ENCODE results near the gene TMED3. TPM values are rescaled to one million over a fixed set of nuclear protein-coding genes. Genes with fewer than 3 reads are reported as not detected.

TMED3 gene
- total RNA-seq, 1 experiment from 2014 or later, result 53.6 TPM

- Histone ChIP-seq H3K9me3 (ENCODE audit: control insufficient read depth in 1 of 2, insufficient read depth in 1 of 2, low read depth in 1 of 2, low read length in 2 of 2) (no peaks in the 10 kb centered on the region), H4K20me1 (ENCODE audit: insufficient read depth) (no peaks in the 10 kb centered on the region), H3K27me3 (ENCODE audit: insufficient read depth, low read length) (no peaks in the 10 kb centered on the region), H2AFZ (ENCODE audit: low read depth, low read length, poor library complexity, severe bottlenecking) (no peak overlapping the region), H3K27ac (ENCODE audit: low read depth, low read length) (no peak overlapping the region), H3K9ac (ENCODE audit: low read length) (no peak overlapping the region), H3K4me2 (ENCODE audit: low read length) (no peak overlapping the region), H3K36me3 (ENCODE audit: control insufficient read depth in 1 of 2, insufficient read depth in 2 of 2, low read length in 2 of 2) (no peaks in the 10 kb centered on the region), H3K9me2 (ENCODE audit: insufficient read depth) (no peaks in the 10 kb centered on the region), H3K4me3 (replicated peaks in 1 of 2; ENCODE audit: low read depth in 1 of 2, low read length in 2 of 2) (no peak overlapping the region), H3K4me1 (ENCODE audit: control insufficient read depth in 1 of 2, insufficient read depth in 2 of 2, low read length in 2 of 2) (no peaks in the 10 kb centered on the region), H3K79me2 (ENCODE audit: insufficient read depth, low read length) (no peaks in the 10 kb centered on the region)
- CTCF ChIA-PET, result interaction anchor here (0.7 kb wide), 1 partner anchor 23 kb away, joined by 3 read pairs; no protein-coding TSS in a partner anchor
- DNase-seq (ENCODE audit: low read depth, low spot score), result no peak
- no peak for ATAC-seq
- RAD21 ChIA-PET (ENCODE audit: low non-redundant PET in 1 of 2, low total read pairs in 2 of 2, uncharacterized antibody in 2 of 2, unreplicated experiment in 2 of 2), result no interaction called here
- BruUV-seq (replicated peaks), result no TSS peak
- POLR2A ChIA-PET, result interaction anchor here (0.7 kb wide), 1 partner anchor 1327 kb away, joined by 3 read pairs; no protein-coding TSS in a partner anchor
- intact Hi-C loops (cut with micrococcal nuclease), result no loop called here
- no peak for TF ChIP-seq EZH2phosphoT487 (IDR thresholded peaks at IDR 0.05; ENCODE audit: borderline replicate concordance)
- TF ChIP-seq REST (IDR thresholded peaks at IDR 0.05; ENCODE audit: low read depth), result no peak
- TF ChIP-seq SP1 (IDR thresholded peaks at IDR 0.05; ENCODE audit: low read depth), result no peak
- TF ChIP-seq ELF1 (IDR thresholded peaks at IDR 0.05; ENCODE audit: borderline replicate concordance, low read depth), result no peak
- TF ChIP-seq ZNF274 (IDR thresholded peaks at IDR 0.05; ENCODE audit: low read depth, low read length), result no peak
- TF ChIP-seq, protein P1, sequence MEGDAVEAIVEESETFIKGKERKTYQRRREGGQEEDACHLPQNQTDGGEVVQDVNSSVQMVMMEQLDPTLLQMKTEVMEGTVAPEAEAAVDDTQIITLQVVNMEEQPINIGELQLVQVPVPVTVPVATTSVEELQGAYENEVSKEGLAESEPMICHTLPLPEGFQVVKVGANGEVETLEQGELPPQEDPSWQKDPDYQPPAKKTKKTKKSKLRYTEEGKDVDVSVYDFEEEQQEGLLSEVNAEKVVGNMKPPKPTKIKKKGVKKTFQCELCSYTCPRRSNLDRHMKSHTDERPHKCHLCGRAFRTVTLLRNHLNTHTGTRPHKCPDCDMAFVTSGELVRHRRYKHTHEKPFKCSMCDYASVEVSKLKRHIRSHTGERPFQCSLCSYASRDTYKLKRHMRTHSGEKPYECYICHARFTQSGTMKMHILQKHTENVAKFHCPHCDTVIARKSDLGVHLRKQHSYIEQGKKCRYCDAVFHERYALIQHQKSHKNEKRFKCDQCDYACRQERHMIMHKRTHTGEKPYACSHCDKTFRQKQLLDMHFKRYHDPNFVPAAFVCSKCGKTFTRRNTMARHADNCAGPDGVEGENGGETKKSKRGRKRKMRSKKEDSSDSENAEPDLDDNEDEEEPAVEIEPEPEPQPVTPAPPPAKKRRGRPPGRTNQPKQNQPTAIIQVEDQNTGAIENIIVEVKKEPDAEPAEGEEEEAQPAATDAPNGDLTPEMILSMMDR (IDR thresholded peaks at IDR 0.05 in 2 of 3, conservative IDR thresholded peaks at IDR 0.05 in 1 of 3; ENCODE audit: borderline replicate concordance in 1 of 3, insufficient read depth in 1 of 3, low read depth in 2 of 3, low read length in 2 of 3), result no peak
- TF ChIP-seq FOSL1 (IDR thresholded peaks at IDR 0.05; ENCODE audit: low read depth), result no peak
- TF ChIP-seq ZBTB33 (IDR thresholded peaks at IDR 0.05; ENCODE audit: extremely low read depth, insufficient replicate concordance, low read length), result no peak
- TF ChIP-seq CBX3 (IDR thresholded peaks at IDR 0.05; ENCODE audit: low read depth), result no peak
- TF ChIP-seq EGR1 (IDR thresholded peaks at IDR 0.05; ENCODE audit: low read depth), result no peak
- no peak for TF ChIP-seq SRF (IDR thresholded peaks at IDR 0.05; ENCODE audit: low read depth)
- TF ChIP-seq SIN3A (IDR thresholded peaks at IDR 0.05; ENCODE audit: low read depth), result no peak
- TF ChIP-seq EZH2 (IDR thresholded peaks at IDR 0.05), result no peak
- no peak for TF ChIP-seq RAD21 (IDR thresholded peaks at IDR 0.05; ENCODE audit: low read depth)
- TF ChIP-seq ZFX (IDR thresholded peaks at IDR 0.05), result no peak
- no peak for TF ChIP-seq POLR2A (IDR thresholded peaks at IDR 0.05; ENCODE audit: borderline replicate concordance, extremely low read depth, insufficient read depth, insufficient read length)
- TF ChIP-seq TCF7L2 (IDR thresholded peaks at IDR 0.05; ENCODE audit: borderline replicate concordance, extremely low read depth, insufficient read depth, insufficient read length), result no peak
- TF ChIP-seq JUND (IDR thresholded peaks at IDR 0.05), result no peak
- no peak for TF ChIP-seq CEBPB (IDR thresholded peaks at IDR 0.05; ENCODE audit: low read depth)
- TF ChIP-seq POLR2AphosphoS5 (IDR thresholded peaks at IDR 0.05; ENCODE audit: low read depth, low read length), result no peak
These were observed 46.7 kb downstream of the TMED3 start for GRCh38 chr15:79357566-79357965.
